COR-L47 (cell line): Measurements from ENCODE around the gene TOMT.

Source experiments
- DNase-seq: peaks from one replicate; lab custom pipeline; 2025; lab: John Stamatoyannopoulos, UW

The TOMT gene, protein sequence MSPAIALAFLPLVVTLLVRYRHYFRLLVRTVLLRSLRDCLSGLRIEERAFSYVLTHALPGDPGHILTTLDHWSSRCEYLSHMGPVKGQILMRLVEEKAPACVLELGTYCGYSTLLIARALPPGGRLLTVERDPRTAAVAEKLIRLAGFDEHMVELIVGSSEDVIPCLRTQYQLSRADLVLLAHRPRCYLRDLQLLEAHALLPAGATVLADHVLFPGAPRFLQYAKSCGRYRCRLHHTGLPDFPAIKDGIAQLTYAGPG

DNA sequence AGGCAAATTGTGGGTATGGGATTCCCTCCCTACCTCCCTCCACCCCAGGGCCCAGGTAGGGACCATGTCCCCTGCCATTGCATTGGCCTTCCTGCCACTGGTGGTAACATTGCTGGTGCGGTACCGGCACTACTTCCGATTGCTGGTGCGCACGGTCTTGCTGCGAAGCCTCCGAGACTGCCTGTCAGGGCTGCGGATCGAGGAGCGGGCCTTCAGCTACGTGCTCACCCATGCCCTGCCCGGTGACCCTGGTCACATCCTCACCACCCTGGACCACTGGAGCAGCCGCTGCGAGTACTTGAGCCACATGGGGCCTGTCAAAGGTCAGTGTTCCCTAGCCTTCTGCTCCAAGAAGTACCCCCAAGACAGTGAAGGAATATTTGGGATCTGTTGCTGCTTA lies at the start of gene TOMT:
TSS of gene TOMT (plus strand) at position 37 of the 400 bp plus-strand sequence. CDS start at position 65, 28 bp downstream.
- no peak for DNase-seq

DNA sequence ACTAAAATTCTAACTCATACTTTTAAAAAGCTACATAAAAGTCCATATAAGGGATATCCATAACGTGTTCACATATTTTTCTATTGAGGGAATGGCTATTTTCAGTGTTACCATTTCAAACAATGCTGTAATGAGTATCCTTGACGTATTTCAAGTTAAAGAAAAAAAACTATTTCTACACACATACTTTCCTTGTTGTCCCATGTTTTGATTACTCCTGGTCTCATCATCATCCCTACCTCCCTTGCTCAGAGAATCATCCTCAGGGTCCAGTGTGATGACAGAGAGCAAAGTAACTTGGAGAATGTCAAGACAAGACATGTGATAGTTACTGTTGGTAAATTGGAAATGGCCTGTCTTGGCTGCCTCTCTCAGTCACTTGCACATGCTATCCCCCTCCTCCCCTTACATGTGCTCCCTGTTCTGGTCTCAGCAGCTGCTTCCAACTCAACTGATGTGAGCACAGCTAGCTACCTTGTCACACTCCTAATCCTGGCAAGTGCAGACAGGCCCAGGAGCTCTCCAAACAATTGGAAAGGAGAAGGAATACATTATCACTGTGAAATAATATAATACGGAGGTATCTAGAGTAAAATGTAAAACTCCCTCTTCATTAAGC lies 47.2 kb upstream of the TOMT start:
- DNase-seq, result no peak

DNA sequence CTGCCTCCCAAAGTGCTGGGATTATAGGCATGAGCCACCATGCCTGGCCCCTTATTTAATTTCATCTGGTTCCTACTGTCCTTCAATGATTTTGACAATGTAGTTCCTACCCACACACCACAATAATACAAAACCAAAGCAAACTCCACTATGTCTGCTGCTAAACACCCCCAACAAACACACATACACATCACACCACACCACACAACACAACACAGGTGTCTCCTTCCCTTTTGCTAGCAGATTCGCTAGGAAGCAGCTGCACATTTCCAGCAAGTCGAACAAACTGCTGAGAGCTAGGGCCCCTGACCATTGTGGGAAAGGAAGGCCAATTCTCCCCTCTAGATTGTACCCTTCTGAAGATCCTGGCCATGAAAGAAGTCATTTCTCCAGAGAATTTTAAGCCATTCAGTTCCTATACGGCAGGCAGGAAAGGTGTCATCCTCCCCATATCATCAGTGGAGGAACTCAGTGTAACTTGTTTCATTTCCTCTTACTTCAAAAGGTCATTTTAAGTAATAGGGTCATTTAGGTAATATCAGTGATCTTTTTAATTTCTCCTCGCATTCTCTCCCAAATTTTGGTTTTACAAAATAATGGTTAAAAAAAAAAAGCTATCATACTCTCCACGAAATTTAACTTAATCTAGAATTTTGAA lies 43.9 kb upstream of the TOMT start:
- no peak for DNase-seq

DNA sequence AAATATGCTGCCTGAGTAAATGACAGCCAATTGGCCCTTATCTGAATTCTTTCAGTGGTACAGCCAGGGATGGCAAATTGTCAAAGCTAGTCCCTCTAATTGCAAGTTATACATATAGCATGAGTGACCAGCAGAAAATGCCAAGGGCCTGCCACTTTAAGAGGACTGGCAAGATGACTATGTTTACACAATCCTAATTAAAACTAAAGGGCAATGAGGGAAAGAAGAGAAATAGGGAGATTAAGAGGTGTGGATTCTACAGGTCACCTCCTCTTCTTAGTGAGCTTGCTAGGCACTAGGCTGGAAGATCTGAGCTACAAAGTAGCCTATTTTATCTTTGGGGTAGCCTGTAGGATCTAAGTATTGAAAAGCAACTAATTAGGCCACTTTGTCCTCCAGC lies 38.9 kb upstream of the TOMT start:
- no peak for DNase-seq

DNA sequence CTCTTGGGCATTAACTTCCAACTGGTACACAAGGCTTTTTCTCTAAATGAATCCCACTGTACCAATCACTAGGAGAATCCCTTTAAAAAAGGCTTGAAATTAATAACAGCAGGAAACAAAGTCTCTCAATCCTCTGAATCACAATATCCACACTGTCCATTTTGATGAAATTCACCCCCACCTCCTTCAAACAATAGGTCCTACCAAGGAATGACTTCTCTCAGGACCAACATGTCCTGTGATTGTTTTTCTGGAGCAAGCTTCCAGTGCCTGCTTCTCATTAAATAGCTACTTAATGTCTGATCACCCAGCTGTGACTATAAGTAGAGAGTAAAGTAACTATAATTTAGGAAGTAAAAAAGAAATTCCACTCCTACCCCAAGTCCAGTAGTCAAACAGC lies 38.5 kb upstream of the TOMT start:
- DNase-seq, result no peak

DNA sequence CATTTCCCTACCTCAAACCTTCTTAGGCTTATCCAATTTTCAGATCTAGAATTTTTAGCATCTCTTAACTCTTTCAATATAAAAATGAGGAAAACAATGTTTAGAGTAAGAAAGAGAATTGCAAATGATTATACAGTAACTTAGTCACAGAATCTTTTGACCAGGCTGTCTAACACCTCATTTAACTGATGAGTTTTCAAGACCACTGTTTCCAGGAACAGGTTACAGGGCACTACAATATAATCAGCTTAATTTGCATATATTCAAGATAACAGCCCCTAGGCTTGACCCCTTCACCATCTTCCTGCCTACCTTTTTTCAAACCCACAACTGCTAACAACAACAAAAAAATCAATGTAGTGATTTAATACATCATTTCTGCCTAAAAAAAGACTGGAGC lies 38.0 kb upstream of the TOMT start:
- no peak for DNase-seq

DNA sequence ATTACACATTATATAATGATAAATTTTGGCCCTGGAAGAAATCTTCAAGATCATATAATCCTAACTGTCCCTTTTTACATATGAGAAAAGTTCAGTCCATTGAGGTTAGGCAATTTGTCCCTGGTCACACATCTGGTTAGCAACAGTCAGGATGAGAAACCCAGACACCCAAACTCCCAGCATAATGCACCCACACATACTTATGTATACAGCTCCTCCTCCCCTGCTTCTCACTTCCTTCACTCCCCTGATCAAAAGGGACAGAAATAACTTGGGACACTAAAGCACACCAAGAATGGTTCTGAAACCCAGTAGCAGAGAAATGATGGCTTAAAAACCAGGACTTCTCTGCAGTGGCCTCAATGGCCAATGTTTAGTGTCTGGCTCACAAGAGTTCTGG lies 36.5 kb upstream of the TOMT start:
- no peak for DNase-seq

DNA sequence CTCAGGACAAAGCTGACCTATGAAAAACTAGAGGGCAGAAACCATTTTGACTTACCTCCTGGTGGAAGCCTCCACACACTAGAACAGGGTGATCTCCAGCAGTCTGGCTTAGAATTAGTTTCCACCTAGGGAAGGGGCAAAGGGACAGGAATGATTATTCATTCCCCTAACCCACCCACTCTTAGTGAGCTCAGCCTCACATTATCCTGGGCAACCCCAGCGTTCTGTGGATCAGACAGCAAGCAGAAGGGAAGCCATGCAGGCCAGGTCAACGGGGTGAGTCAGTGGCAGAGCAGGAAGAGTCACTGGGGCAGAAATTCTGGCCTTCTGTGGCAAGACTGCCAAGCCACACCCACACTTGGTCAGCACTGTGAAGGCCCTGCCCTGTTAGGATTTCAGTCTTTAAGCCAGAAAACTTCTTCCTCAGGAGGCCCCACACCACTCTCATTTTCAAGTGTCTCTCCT lies 35.9 kb upstream of the TOMT start:
- no peak for DNase-seq

DNA sequence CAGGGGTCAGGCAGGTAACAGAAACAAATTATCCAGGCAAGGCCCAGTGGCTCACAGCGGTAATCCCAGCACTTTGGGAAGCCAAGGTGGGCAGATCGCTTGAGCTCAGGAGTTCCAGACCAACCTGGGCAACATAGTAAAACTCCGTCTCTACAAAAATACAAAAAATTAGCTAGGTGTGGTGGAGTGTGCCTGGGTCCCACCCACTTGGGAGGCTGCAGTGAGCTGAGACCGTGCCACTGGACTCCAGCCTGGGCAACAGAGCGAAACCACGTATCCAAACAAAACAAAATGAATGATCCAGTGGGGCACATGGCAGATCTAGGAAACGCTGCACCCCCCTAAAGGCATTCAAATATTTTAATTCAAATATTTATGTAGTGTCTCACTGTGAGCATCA lies 35.2 kb upstream of the TOMT start:
- no peak for DNase-seq

DNA sequence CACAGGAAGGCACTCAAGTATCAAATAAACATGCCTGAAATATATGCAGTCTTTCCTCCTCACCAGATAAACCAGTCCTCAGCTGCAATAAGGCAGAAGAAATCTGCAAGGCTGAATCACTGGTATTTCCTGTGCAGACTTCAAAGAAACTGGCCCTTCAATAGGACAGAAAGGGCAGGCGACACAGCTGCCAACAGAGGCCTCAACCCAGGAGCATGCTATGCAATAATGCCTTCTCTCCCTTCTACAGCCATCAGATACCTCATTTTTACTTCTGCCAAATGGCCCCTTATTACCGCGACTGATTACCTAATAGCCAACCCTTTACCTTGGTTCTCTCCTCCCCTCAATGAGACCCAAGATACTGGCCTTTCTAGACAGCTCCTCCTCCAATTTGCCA lies 33.4 kb upstream of the TOMT start:
- DNase-seq, result no peak

DNA sequence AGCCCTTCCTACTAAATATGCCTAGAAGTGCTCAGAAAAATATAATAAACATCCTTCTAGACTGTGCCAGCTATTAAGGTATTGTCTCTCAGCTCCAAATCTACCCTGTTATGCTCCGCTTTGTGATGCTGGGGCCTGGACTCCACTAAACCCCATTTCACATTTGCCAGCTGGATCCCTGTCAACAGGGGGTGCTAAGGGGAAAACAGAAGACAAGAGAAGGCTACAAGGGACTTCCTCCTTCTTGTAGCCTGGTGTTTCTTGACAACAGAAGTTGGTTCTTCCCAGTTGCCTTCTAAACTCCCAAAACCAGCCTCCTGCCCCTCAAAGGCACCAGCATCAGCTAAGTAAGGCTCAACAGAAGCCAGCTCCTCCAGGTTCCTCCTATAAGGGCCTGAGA lies 30.6 kb upstream of the TOMT start:
- DNase-seq, result no peak

DNA sequence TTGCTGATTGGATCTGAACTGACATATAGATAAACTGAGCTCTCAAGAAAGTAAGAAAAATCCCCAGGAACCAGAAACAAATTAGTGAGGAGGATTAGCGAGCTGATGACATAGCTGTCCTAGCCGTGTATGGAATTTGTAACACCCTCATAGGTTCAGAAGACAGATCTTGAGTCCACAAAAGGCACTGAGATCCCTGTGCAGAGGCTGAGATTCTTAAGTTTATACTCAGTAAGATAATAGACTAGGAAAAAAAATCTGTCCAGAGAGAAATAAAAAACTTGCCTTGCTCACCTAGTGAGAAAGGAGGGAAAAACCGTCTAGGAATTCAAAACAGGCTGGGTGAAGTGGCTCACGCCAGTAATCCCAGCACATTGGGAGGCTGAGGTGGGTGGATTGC lies 30.0 kb upstream of the TOMT start:
- DNase-seq, result no peak

DNA sequence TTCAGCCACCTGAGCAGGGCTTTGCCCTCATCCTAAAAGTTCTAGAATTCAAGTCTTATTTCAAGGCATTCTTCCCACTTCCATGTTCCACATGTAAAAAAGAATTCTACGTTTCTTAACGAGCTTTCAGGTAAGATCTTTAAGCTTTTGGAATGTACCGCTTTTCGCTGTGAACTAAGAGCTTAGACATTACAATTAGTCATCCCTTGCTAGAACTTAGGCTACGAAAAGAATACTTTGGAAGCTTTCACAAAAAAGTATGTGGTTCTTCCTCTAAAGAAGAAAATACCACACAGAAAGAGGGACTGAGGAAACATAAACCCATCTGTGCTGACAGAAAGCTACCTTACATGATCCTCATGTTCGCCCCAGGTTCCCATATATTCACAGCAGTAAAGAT lies 27.2 kb upstream of the TOMT start:
- no peak for DNase-seq

DNA sequence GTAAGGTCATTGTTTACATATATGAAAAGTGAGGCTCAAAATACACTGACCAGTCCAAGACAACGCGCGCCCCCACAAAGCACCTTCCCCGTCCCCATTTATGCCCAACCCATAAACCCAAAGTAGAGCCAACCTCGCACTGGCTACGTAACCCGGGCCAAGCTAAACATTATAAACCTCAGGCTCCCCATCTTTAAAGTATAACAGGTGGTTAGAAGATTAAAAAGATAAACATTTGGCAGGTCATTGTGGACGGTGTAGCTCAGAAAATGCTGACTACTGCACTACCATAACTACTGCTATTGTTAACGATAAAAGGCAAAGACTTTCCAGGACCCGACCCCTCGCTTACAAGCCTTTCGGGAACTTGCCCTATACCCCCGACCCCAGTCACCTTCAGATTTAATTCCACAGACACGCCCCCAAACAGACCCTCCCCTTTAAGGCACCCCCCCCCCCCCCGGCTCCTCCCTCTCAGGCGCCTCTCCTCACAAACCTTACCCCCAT lies 25.9 kb upstream of the TOMT start:
- no peak for DNase-seq

DNA sequence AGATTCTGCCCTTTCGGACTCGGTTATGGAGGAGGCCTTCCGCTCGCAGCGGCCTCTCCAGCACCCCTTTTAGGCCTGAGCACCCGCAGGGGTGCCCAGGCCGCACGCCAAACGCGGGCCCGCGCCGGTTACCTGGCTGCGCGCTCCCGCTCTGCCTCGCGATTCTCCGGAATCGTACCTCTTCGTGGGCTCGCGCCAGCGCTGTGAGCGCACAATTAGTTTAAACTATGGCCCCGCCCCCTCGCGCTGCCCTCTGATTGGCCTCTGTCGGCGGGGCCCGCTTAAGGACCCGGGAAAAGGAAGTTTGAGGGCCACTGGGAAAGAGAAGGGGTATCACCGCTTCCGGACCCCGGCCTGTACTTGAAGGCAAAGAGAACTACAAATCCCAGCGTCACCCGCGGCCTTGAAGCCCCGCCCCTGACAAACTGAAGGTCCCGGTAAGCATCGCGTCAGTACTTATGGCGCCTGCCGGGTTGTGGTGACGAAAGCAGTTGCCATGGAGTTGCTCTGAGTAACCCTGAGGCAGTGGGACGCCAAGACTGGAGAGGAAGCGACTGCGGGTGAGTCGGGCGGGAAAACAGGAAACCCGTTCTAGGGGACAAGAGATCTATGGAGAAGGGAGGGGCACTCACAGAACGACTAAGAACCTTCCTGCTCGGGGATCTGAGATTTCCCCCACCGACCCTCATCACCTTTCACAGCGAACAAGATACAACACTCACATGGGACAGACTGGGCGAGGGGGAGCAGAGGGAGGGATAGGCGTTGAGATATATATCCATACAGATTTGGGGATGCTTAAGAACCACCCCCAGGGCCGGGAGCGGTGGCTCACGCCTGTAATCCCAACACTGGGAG lies 25.2 kb upstream of the TOMT start, which contains the start of the genes LRRC51 and NUMA1:
TSS of gene LRRC51 (plus strand) at position 525 of the 858 bp plus-strand sequence. CDS start 8,234 bp downstream, outside the sequence.
TSS of gene NUMA1 (minus strand) at position 217 of the 858 bp plus-strand sequence. CDS start 44,599 bp downstream, outside the sequence.
- DNase-seq, result peak; percentile 100

DNA sequence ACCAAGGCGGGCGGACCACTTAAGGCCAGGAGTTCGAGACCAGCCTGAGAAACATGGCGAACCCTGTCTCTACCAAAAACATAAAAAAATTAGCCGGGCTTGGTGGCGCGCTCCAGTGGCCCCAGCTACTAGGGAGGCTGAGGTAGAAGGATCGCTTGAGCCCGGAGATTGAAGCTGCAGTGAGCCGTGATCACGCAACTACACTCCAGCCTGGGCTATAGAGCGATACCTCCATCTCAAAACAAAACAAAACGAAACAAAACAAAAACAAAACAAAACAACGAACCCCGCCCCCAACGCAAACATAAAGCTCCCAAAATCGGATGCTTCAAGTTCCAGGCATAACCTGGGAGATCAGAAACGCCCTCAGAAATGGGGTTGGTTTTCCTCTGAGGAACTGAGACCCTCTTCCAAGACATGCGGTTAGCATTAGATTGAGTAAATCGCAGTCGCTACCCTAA lies 24.5 kb upstream of the TOMT start:
- no peak for DNase-seq

DNA sequence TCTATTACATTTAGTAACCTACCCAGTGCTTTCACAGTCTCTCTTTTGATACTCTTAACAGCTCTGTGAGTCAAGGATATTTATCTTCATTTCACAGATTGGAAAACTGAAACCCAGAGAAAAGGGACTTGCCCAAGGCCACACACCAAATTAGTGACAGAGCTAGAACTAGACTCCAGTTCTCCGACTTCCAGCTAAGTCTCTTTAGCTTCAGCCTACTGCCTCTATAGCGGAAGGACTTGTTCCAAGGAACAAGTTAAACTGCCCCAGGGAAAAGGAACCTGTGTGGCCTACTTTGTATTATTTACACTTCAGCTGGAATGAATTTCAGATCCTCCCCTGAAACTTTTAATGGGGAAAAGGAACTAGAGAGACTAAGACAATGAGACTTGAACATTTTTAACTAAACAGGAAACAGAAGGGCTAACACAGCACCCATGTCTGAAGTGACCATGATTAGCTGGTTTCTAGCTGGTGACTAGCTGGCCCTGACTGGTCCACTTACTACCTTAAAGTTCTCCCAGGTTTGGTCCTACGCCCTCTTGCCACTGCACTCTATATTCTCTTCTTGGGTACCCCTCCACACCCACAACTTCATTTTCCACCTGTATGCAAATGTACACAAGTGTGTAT lies 23.8 kb upstream of the TOMT start:
- no peak for DNase-seq

DNA sequence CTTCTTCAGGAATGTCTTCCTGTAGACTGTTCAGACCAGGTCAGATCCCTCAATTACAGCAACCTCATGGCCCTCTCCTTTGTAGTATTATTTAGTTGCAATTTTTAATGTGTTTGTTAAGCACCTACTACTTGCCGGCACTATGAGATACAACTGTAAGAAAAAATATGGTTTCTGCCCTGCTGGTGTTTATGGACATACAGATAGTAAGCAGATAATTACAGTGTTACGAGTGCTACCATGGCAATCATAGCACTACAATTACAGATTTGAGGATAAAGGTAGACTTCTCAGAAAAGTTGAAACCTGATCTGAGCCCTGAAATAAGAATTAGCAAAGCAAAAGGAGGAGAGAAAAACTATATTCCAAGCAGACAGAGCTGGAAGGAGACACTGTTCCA lies 22.3 kb upstream of the TOMT start:
- peak; percentile 26 for DNase-seq

DNA sequence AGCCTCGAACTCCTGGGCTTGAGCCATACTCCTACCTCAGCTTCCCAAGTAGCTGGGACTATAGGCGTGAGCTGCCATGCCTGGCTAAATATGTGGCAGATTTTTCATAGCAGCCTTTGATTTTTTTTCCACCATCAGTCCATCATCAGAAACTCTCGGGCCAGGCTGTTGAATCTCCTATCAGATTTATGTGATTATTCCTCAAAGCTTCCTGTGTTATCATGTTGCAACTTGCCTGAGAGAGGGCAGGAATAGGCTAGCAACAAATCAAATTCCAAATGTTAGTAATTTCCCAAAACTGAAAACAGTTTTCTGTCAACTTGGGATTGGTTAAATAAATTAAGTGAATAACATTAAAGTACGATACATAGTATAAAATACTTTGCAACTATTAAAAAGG lies 21.6 kb upstream of the TOMT start:
- no peak for DNase-seq

DNA sequence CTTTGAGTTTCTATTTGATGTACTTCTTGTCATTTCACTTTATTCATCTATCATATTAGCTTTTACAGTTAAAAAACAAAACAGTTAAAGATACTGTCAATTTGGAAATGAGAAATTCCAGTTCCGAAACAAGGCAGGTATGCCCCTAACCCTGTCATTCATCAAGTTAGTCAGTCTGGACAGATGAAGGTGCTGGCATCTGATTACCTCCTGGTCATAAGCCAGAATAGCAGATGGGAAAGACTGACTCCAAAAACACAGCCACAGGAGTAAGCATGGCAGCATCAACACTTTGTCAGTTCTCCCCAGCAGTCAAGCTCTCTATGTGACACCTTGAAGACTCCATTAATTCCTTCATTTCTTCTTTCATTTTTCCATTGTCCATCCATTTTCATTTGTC lies 20.8 kb upstream of the TOMT start:
- DNase-seq, result no peak

DNA sequence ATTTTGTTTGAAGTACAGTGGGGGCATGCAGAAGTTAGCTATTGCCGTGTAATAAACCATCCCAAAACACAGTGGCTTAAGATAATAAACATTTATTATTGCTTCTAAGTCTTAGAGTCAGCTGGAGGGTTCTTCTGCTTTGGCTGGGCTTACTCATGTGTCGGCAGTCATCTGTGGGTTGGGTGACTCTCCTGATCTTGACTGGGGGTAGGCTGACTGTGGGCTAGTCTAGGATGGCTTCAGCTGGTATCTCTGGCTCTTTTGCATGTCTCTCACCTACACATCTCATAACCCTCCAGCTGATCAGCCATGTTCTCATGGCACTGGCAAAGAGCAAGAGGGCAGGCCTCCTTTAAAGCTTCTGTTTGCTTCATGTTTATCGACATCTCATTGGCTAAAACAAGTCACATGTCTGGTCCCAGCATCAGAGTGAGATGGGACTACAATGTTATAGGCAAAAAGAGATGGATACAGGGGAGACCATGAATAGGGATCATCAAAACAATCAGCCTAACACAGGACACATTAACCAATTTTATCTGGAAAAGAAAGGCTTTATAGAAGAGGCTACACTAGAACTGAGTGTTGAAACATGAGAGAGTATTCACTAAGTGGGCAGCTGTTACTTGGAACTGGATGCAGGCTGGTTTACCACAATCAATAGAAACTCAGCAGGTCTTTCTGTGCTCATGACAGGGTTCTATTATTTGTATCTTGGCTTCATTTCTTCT lies 19.9 kb upstream of the TOMT start:
- DNase-seq, result peak; percentile 27
